Measurements from ENCODE around the gene KDM4B.

Gene KDM4B

DNA sequence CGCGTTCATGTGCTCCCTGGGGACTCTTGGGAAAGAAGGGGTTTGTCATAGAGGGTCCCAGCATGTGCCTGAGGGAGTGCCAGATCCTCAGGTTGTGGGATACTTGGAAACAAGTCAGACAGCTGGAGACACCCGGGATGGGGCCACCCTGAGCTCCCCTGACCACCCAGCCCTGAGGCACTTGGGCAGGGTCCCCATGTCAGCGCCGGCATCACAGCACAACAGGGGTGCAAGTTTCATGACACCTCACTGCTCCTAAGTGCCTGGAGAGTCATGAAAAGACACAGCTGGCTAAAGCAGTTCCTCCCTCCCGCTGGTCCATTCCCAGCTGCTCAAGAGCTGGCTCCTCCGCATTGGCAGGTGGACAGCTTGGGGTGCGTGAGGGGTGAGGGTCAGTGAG is 102.7 kb downstream of the KDM4B start:
- H3K9me3 Mint-ChIP-seq, result no peaks in the 10 kb centered on the region
- DNase-seq, result no peak
- no peak overlapping the region for H3K4me3 Mint-ChIP-seq
- no peaks in the 10 kb centered on the region for H3K27me3 Mint-ChIP-seq
- CTCF ChIA-PET, result no interaction called here
- peaks cover 4% of the 10 kb centered on the region for H3K36me3 Mint-ChIP-seq
- no peak overlapping the region for H3K27ac Mint-ChIP-seq
- H3K4me1 Mint-ChIP-seq, result peaks cover under 1% of the 10 kb centered on the region

DNA sequence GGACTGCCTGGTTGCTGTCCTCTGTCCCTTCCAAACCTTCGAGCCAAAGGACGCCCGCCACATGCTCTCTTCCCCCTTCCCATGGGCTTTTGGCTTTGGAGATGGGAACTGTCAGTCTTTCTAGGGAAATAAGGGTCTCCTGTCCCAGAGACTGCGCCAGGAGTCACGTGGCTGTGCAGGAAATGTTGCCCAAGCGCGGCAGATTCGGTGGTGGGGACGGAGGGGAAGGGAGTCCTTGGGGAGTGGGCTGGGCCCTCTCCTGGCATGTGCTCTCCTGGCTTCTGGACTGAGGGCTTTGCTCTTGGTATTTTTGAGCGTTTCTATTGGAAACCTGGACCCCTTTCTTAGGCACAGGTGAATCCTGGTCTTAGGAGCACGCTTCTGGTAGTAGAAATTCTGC is 103.2 kb downstream of the KDM4B start:
- peaks cover 2% of the 10 kb centered on the region for H3K4me1 Mint-ChIP-seq
- H3K4me3 Mint-ChIP-seq, result no peak overlapping the region
- no peak for DNase-seq
- CTCF ChIA-PET, result no interaction called here
- H3K9me3 Mint-ChIP-seq, result no peaks in the 10 kb centered on the region
- H3K36me3 Mint-ChIP-seq, result peaks cover 4% of the 10 kb centered on the region
- no peaks in the 10 kb centered on the region for H3K27me3 Mint-ChIP-seq
- H3K27ac Mint-ChIP-seq, result no peak overlapping the region

DNA sequence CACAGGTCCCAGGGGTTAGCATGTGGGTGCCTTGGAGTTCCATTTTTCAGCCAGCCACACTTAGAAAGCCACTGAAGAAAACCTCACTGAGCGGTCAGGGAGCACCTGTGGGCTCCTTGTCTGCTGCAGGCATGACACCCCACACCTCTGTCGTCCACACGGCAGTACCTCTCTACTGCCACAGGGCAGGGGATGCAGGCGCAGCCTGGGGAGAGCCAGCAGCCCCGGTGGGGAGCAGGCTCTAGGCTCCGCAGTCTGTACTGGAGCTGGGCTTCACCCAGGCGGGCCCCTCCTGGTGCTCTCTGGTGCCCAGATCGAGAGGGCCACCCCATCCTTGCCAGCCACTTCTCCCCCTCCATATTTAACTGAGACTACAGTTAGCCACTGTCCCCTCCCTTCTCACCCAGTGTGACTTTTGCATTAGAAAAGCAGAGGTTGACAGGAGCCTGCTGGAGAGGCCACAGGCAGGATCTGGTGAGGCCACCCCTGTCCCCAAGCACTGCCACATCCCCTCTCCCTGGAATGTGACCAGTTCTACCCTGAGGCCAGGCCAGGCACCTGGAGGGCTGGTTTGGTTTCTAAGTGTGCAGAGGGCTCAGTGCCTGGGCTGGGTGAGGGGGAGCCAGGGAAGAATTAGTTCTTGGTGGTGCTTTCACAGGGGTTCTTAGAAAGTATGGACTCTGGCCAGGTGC is 104.4 kb downstream of the KDM4B start:
- DNase-seq, result no peak
- CTCF ChIA-PET, result no interaction called here
- H3K36me3 Mint-ChIP-seq, result peaks cover 2% of the 10 kb centered on the region
- H3K4me1 Mint-ChIP-seq, result peaks cover 3% of the 10 kb centered on the region
- no peak overlapping the region for H3K27ac Mint-ChIP-seq
- no peak overlapping the region for H3K4me3 Mint-ChIP-seq
- H3K9me3 Mint-ChIP-seq, result no peaks in the 10 kb centered on the region
- no peaks in the 10 kb centered on the region for H3K27me3 Mint-ChIP-seq

DNA sequence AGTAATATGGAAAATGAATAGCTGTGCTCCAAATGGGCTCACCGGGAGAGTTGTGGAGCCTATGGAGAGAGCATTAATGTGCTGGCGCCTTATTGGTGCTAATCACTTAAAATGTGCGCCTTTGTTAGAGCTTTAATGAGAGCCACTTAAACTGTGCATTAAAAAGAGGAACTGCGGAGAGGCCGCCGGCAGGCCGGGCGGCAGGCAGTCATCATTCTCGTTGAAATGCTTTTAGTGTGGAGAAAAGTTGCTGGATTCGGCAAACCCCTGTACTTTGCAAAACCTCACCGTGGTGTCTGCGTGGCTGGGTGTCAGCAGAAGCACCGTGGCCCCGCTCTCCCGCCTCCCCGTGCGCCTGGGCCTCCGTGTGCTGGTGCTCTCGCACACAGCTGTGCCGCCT is 105.5 kb downstream of the KDM4B start:
- Mint-ChIP-seq H3K27me3 (no peaks in the 10 kb centered on the region), H3K9me3 (no peaks in the 10 kb centered on the region), H3K4me1 (peaks cover 3% of the 10 kb centered on the region), H3K4me3 (no peak overlapping the region), H3K27ac (no peak overlapping the region), H3K36me3 (peaks cover 4% of the 10 kb centered on the region)
- CTCF ChIA-PET, result no interaction called here
- DNase-seq, result no peak

DNA sequence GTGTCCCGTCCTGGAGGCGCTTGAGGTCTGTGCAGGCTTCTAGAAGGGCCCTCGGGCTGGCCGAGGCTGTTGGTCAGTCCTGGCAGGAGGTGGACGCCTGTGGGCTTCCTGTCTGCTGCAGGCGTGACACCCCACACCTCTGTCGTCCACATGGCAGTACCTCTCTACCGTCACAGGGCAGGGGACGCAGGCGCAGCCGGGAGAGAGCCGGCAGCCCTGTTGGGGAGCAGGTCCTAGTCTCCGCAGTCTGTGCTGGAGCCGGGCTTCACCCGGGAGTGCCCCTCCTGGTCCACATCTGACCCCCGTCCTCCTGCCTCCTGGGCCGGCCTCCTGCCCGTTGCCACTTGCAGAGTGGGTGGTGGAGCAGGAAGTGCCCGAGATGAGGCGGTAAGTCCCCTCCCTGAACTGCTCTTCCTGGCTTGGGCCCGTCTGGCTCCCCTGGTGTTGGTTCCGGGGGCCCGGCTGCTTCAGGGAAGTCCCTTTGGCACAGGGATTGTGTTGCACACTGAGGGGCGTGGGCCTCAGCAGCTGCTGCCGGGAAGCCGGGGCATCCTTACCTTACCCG is 106.0 kb downstream of the KDM4B start:
- Mint-ChIP-seq H3K36me3 (peaks cover 4% of the 10 kb centered on the region), H3K4me1 (peaks cover 3% of the 10 kb centered on the region), H3K4me3 (no peak overlapping the region), H3K27ac (no peak overlapping the region), H3K27me3 (no peaks in the 10 kb centered on the region), H3K9me3 (no peaks in the 10 kb centered on the region)
- DNase-seq, result no peak
- CTCF ChIA-PET, result no interaction called here

DNA sequence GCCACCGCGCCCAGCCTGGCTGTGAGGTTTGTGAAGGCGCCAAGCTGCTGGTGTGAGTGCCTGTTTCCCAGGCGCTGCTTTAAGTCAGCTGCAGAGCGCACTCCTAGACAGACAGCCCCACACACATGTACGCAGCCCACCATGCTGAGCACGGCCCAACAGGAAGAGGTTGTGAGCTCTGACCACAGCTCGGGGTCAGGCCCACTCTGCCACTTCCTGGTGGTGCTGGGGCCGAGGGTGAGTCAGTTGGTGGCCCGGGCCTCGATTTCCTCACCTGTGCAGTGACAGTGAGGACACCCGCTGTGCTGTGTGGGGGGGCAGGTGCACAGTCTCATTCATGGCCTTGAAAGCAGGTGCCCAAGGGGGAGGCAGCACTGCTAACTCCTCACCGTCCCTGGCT is 106.7 kb downstream of the KDM4B start:
- Mint-ChIP-seq H3K4me1 (peaks cover 3% of the 10 kb centered on the region), H3K27me3 (no peaks in the 10 kb centered on the region), H3K4me3 (no peak overlapping the region), H3K27ac (no peak overlapping the region), H3K36me3 (peaks cover 10% of the 10 kb centered on the region), H3K9me3 (no peaks in the 10 kb centered on the region)
- no peak for DNase-seq
- CTCF ChIA-PET, result no interaction called here

DNA sequence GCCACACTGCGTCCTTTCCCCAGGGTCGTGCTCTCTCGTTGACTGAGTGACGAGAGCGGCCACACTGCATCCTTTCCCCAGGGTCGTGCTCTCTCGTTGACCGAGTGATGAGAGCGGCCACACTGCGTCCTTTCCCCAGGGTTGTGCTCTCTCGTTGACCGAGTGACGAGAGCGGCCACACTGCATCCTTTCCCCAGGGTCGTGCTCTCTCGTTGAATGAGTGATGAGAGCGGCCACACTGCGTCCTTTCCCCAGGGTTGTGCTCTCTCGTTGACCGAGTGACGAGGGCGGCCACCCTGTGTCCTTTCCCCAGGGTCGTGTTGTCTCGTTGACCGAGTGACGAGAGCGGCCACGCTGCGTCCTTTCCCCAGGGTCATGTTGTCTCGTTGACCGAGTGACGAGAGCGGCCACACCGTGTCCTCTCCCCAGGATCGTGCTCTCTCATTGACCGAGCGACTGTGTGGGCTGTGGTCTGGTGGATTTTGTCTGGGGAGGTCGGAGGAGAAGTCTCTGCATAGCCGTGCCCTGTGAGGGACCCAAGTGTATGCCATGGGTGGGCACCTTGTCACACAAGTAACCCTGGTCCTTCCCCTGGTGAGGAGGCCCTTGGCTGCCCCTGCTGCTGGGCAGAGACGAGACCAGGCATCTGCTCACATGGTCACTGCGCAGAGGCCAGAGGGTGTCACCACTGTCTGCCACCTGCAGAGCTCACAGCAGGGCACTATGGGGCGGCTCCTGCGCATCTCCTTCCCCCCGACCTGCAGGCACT is 107.7 kb downstream of the KDM4B start:
- peaks cover 13% of the 10 kb centered on the region for H3K36me3 Mint-ChIP-seq
- no peaks in the 10 kb centered on the region for H3K9me3 Mint-ChIP-seq
- H3K27ac Mint-ChIP-seq, result no peak overlapping the region
- CTCF ChIA-PET, result no interaction called here
- H3K4me1 Mint-ChIP-seq, result peaks cover 3% of the 10 kb centered on the region
- DNase-seq, result no peak
- H3K27me3 Mint-ChIP-seq, result no peaks in the 10 kb centered on the region
- no peak overlapping the region for H3K4me3 Mint-ChIP-seq

DNA sequence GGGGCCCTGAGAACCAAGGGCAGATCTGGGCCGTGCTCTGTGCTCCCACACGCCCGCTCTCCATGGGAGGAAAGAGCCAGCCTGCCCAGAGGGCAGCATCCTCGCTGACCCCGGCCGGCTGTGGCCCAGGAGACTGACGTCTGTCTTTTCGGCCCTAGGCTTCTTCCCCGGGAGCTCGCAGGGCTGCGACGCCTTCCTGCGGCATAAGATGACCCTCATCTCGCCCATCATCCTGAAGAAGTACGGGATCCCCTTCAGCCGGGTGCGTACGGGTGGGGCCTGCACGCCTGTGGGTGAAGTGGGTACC is 108.2 kb downstream of the KDM4B start:
- H3K36me3 Mint-ChIP-seq, result peaks cover 13% of the 10 kb centered on the region
- CTCF ChIA-PET, result no interaction called here
- H3K27me3 Mint-ChIP-seq, result no peaks in the 10 kb centered on the region
- peaks cover 3% of the 10 kb centered on the region for H3K4me1 Mint-ChIP-seq
- H3K4me3 Mint-ChIP-seq, result no peak overlapping the region
- H3K9me3 Mint-ChIP-seq, result no peaks in the 10 kb centered on the region
- H3K27ac Mint-ChIP-seq, result no peak overlapping the region
- no peak for DNase-seq

DNA sequence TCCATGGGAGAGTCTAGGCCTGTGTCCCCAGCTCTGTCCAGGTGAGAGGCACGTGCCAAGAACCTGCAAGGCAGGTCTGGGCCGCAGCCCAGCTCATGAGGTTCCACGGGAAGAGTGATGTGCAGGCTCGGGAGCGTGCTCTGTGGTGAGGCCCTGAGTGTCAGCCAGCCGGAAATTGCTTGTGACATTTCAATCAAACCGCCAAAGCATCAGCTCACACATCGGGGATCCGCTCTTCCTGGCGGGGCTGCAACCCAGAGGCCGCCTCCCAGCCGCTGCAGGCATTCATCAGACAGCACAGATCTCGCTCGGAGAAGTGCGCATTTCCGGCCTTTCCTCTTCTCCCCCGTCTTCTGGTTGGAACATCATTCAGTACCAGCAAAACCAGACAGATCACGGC is 109.3 kb downstream of the KDM4B start:
- peaks cover 11% of the 10 kb centered on the region for H3K36me3 Mint-ChIP-seq
- no peak overlapping the region for H3K4me3 Mint-ChIP-seq
- CTCF ChIA-PET, result no interaction called here
- no peak overlapping the region for H3K27ac Mint-ChIP-seq
- H3K4me1 Mint-ChIP-seq, result peaks cover 3% of the 10 kb centered on the region
- no peak for DNase-seq
- H3K27me3 Mint-ChIP-seq, result no peaks in the 10 kb centered on the region
- no peaks in the 10 kb centered on the region for H3K9me3 Mint-ChIP-seq

DNA sequence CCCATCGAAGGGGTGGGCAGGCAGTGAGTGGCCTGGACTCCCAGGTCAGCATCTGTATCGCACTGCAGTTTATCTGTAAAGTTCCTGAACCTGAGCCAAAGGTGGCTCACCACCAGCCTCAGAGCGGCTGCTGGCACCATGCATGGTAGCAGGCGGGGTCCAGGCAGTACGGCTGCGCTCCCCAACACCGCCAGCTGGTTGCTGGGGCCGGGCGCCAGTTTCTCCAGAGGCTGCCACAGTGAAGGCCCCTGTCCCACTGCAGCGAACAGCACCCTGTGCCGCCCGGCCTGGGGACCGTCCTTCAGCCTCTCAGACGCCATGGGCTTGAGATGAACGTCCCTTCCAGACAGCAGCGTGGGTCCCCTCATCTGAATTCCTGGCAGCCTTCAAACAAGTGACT is 109.8 kb downstream of the KDM4B start:
- CTCF ChIA-PET, result no interaction called here
- no peak for DNase-seq
- Mint-ChIP-seq H3K4me3 (no peak overlapping the region), H3K9me3 (no peaks in the 10 kb centered on the region), H3K27me3 (no peaks in the 10 kb centered on the region), H3K36me3 (peaks cover 11% of the 10 kb centered on the region), H3K4me1 (peaks cover 3% of the 10 kb centered on the region), H3K27ac (no peak overlapping the region)

DNA sequence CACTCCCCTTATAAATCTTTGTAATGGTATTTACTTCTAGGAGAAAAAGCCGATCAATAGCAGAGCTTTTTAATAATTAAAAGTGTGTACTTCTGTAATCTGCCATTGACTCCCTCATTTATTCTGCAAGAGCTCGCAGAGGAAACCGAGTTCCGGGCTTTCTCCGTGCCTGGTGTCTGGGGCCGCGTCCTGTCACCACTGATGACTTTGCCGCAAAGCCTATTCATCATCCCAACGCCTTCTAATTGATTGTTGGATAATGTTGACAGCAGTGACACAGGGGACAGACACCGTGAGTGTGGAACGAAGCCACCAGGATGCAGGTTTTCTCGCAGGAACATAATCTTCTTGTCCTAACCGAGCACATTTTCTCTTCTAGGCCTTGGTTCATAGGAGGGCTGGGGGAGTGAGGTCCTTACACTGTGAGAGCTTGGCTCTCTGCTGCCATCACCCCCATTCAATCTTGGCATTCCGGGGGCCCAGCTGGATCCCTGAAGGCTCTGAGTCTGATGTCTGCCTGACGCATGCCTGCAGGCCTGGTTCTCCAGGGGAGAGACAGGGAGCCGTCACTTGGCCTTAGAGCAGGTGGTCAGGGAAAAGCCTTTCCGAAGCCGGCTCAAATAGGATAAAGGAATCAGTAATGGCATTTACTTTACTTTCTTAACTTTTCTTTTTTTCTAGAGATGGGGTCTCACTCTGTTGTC is 110.3 kb downstream of the KDM4B start:
- Mint-ChIP-seq H3K4me3 (no peak overlapping the region), H3K9me3 (no peaks in the 10 kb centered on the region), H3K36me3 (peaks cover 11% of the 10 kb centered on the region), H3K4me1 (peaks cover 3% of the 10 kb centered on the region), H3K27me3 (no peaks in the 10 kb centered on the region), H3K27ac (no peak overlapping the region)
- CTCF ChIA-PET, result no interaction called here
- no peak for DNase-seq

DNA sequence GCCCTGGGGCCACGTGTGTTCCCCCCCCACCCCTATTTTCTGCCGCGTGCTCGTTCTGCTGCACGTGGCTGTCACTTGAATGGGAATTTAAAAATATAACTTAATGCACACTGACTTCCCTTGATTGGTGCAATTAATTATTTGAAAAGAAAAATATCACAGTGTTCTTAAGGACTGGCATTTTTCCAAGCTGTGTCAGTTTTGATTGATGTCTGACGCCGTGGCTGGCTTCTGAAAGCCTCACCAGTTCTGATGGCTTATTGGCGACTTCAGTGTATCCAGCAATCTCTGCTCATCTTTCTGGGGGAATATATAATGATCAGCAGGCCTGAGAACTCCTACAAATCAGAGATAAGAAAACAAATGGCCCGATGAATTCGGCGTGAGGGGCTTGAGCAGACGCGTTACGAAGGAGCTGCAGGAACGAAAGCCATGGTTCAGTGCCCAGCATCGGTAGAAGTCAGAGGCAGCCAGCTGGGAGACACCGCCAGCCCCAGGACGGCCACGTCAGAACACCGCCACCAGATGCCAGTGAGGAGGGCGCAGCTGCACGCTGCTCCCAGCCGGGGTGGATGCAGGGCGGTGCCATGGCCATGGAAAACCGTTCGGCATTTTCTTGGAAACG is 111.2 kb downstream of the KDM4B start:
- H3K4me1 Mint-ChIP-seq, result peaks cover 3% of the 10 kb centered on the region
- DNase-seq, result no peak
- CTCF ChIA-PET, result no interaction called here
- H3K9me3 Mint-ChIP-seq, result no peaks in the 10 kb centered on the region
- H3K27me3 Mint-ChIP-seq, result no peaks in the 10 kb centered on the region
- peaks cover 13% of the 10 kb centered on the region for H3K36me3 Mint-ChIP-seq
- H3K4me3 Mint-ChIP-seq, result no peak overlapping the region
- H3K27ac Mint-ChIP-seq, result no peak overlapping the region

DNA sequence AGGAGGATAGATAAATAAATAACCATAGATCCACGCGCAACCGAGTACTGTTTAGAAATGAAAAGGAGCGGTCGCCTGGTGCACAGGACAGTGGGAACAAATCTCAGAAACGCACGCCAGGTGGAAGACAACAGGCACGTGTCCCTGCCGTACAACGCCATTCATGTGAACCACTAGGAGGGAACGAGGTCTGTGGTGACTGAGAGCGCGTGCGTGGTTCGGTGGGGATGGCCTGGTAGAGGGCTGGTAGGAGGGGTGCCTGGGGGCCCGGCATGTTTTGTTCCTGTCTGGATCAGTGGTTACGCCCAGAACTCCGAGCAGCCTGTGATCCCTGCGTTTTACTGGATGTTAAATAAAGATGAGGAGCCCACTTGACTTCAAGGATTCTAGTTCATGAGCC is 111.9 kb downstream of the KDM4B start:
- CTCF ChIA-PET, result no interaction called here
- Mint-ChIP-seq H3K27me3 (no peaks in the 10 kb centered on the region), H3K4me3 (no peak overlapping the region), H3K36me3 (peaks cover 13% of the 10 kb centered on the region), H3K4me1 (peaks cover 3% of the 10 kb centered on the region), H3K9me3 (no peaks in the 10 kb centered on the region), H3K27ac (no peak overlapping the region)
- no peak for DNase-seq

DNA sequence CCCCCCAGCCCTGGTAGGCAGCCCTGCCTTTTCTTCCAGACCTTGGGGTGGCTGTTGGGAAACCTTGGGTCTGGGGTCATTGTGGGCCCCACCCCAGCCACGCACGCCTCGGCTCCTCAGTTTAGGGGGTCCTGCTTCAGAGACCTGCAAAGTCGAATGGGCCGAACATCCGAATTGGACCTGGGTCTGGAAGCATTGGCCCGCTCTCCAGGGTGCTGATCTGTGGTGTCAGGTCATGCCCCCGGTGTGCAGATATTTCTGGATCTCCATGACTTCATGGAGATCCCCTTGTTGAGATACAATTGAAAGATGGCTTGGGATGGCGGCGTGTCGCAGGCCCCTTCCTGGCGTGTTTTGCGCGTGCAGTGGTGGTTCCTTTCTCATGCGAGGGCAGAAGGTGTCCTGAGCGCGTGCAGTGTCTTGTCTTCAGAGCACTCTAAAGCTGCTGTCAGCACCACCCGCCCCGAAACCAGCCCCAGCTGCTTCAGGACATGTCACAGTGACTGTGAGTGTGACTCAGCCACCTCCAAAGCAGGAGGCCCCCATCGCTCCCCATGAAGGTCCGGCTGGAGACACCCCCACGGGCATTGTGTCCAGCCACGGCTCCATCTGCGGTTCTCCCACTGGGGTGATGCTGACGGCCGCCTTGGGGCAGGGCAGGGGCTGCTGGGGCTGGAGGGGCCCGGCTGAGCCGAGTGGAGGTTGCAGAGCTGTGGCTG is 112.7 kb downstream of the KDM4B start:
- CTCF ChIA-PET, result no interaction called here
- Mint-ChIP-seq H3K4me1 (peaks cover 3% of the 10 kb centered on the region), H3K9me3 (no peaks in the 10 kb centered on the region), H3K27me3 (no peaks in the 10 kb centered on the region), H3K27ac (no peak overlapping the region), H3K36me3 (peaks cover 13% of the 10 kb centered on the region), H3K4me3 (no peak overlapping the region)
- no peak for DNase-seq

Data from activated naive CD4-positive, alpha-beta T cell treated with anti-CD3 and anti-CD28 coated beads, Interleukin-2, amount 10 ng/mL, durations not matched to agents 7 days and 5 days (primary cell).